ENCODE results near the gene SLC7A9. TPM values are rescaled to one million over a fixed set of nuclear protein-coding genes. Genes with fewer than 3 reads are reported as not detected.

Gene SLC7A9
- total and polyA plus RNA-seq, 2 experiments from 2014 or later = 0.19 TPM; not detected in 1

DNA sequence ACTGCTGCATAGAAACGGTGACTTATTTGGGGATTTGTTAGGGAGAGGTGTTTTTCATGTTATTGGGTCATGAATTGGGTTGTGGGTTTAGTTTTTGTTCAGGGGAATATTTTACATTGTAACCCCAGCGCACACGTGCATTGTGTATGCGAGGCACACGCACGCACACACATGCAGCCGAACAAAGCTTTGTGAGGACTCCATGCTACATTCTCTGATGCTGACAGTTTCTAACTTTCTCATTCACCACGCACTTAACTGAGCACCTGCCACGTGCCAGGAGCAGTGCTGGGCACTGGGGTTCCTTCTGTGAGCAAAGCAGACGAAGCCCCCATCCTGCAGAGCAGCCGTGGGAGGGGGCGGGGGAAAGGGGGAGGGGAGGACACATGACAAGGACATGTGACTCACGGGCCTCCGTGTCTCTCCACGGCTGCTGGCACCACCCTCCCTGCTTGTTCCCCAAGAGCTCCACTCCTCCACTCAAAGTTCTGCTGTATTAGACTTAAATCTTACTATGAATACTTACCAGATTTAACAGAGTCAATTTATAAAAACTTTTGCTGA lies 55.6 kb downstream of the SLC7A9 start (continued):
- TF ChIP-seq, protein P1, sequence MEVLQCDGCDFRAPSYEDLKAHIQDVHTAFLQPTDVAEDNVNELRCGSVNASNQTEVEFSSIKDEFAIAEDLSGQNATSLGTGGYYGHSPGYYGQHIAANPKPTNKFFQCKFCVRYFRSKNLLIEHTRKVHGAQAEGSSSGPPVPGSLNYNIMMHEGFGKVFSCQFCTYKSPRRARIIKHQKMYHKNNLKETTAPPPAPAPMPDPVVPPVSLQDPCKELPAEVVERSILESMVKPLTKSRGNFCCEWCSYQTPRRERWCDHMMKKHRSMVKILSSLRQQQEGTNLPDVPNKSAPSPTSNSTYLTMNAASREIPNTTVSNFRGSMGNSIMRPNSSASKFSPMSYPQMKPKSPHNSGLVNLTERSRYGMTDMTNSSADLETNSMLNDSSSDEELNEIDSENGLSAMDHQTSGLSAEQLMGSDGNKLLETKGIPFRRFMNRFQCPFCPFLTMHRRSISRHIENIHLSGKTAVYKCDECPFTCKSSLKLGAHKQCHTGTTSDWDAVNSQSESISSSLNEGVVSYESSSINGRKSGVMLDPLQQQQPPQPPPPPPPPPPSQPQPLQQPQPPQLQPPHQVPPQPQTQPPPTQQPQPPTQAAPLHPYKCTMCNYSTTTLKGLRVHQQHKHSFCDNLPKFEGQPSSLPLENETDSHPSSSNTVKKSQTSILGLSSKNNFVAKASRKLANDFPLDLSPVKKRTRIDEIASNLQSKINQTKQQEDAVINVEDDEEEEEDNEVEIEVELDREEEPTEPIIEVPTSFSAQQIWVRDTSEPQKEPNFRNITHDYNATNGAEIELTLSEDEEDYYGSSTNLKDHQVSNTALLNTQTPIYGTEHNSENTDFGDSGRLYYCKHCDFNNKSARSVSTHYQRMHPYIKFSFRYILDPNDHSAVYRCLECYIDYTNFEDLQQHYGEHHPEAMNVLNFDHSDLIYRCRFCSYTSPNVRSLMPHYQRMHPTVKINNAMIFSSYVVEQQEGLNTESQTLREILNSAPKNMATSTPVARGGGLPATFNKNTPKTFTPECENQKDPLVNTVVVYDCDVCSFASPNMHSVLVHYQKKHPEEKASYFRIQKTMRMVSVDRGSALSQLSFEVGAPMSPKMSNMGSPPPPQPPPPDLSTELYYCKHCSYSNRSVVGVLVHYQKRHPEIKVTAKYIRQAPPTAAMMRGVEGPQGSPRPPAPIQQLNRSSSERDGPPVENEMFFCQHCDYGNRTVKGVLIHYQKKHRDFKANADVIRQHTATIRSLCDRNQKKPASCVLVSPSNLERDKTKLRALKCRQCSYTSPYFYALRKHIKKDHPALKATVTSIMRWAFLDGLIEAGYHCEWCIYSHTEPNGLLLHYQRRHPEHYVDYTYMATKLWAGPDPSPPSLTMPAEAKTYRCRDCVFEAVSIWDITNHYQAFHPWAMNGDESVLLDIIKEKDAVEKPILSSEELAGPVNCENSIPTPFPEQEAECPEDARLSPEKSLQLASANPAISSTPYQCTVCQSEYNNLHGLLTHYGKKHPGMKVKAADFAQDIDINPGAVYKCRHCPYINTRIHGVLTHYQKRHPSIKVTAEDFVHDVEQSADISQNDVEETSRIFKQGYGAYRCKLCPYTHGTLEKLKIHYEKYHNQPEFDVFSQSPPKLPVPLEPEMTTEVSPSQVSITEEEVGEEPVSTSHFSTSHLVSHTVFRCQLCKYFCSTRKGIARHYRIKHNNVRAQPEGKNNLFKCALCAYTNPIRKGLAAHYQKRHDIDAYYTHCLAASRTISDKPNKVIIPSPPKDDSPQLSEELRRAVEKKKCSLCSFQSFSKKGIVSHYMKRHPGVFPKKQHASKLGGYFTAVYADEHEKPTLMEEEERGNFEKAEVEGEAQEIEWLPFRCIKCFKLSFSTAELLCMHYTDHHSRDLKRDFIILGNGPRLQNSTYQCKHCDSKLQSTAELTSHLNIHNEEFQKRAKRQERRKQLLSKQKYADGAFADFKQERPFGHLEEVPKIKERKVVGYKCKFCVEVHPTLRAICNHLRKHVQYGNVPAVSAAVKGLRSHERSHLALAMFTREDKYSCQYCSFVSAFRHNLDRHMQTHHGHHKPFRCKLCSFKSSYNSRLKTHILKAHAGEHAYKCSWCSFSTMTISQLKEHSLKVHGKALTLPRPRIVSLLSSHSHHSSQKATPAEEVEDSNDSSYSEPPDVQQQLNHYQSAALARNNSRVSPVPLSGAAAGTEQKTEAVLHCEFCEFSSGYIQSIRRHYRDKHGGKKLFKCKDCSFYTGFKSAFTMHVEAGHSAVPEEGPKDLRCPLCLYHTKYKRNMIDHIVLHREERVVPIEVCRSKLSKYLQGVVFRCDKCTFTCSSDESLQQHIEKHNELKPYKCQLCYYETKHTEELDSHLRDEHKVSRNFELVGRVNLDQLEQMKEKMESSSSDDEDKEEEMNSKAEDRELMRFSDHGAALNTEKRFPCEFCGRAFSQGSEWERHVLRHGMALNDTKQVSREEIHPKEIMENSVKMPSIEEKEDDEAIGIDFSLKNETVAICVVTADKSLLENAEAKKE (CRISPR knock-in tag; IDR thresholded peaks at IDR 0.05) = no peak
- TF ChIP-seq STAT1 (IDR thresholded peaks at IDR 0.05; ENCODE audit: unreplicated experiment) = no peak
- TF ChIP-seq, protein P2, sequence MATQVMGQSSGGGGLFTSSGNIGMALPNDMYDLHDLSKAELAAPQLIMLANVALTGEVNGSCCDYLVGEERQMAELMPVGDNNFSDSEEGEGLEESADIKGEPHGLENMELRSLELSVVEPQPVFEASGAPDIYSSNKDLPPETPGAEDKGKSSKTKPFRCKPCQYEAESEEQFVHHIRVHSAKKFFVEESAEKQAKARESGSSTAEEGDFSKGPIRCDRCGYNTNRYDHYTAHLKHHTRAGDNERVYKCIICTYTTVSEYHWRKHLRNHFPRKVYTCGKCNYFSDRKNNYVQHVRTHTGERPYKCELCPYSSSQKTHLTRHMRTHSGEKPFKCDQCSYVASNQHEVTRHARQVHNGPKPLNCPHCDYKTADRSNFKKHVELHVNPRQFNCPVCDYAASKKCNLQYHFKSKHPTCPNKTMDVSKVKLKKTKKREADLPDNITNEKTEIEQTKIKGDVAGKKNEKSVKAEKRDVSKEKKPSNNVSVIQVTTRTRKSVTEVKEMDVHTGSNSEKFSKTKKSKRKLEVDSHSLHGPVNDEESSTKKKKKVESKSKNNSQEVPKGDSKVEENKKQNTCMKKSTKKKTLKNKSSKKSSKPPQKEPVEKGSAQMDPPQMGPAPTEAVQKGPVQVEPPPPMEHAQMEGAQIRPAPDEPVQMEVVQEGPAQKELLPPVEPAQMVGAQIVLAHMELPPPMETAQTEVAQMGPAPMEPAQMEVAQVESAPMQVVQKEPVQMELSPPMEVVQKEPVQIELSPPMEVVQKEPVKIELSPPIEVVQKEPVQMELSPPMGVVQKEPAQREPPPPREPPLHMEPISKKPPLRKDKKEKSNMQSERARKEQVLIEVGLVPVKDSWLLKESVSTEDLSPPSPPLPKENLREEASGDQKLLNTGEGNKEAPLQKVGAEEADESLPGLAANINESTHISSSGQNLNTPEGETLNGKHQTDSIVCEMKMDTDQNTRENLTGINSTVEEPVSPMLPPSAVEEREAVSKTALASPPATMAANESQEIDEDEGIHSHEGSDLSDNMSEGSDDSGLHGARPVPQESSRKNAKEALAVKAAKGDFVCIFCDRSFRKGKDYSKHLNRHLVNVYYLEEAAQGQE (IDR thresholded peaks at IDR 0.05; ENCODE audit: unreplicated experiment) = no peak
- TF ChIP-seq POLR2AphosphoS5 (IDR thresholded peaks at IDR 0.05; ENCODE audit: low read depth) = no peak
- TF ChIP-seq EZH2phosphoT487 (IDR thresholded peaks at IDR 0.05; ENCODE audit: unreplicated experiment) = no peak
- TF ChIP-seq EZH2 (IDR thresholded peaks at IDR 0.05; ENCODE audit: low read depth, unreplicated experiment) = no peak
- no peak for TF ChIP-seq ZNF114 (CRISPR knock-in tag; IDR thresholded peaks at IDR 0.05)
- no peak for TF ChIP-seq NANOG (IDR thresholded peaks at IDR 0.05; ENCODE audit: borderline replicate concordance)

Data from GM23338 (cell line).